OCI-LY3 (cell line): ENCODE results near the gene PRCD.

Experiments used
- CTCF ChIP-seq: fragments of 200-600, 300-600 bp; sonication (generic); IDR thresholded peaks from 2 replicates; pipeline ENCODE4 v1.5.1; 2014; ENCODE audit warnings: antibody characterized with exemption, low read length, low read depth
- EZH2phosphoT487 ChIP-seq: fragments of 200-600 bp; shearing (Covaris generic); IDR thresholded peaks from 2 replicates; pipeline ENCODE4 v1.6.1; 2018; ENCODE audit warnings: antibody characterized with exemption, mixed run types, low read depth

GRCh38 chr17:76560877-76561221 is 21.0 kb downstream of the PRCD start:
- no peak for TF ChIP-seq CTCF
- TF ChIP-seq EZH2phosphoT487 = no peak
